Stimulated activated CD4-positive, alpha-beta T cell treated with anti-CD3 and anti-CD28 coated beads, Interleukin-1b, Interleukin-23, amount 100 ng/mL, for 1 hour (primary cell): ENCODE results near the gene TMX4.
"Not testable (repeated sequence)": the region's sequence is repeated elsewhere in the genome, so short reads cannot be mapped to it uniquely, and the experiment has no call there.

Experiments used
- DNase-seq, 2 donors: peaks; one replicate each; pipeline ENCODE4 v3.0.0-alpha.2; 2020; ENCODE audit warnings: low read depth in 2 of 2

TMX4 gene, protein sequence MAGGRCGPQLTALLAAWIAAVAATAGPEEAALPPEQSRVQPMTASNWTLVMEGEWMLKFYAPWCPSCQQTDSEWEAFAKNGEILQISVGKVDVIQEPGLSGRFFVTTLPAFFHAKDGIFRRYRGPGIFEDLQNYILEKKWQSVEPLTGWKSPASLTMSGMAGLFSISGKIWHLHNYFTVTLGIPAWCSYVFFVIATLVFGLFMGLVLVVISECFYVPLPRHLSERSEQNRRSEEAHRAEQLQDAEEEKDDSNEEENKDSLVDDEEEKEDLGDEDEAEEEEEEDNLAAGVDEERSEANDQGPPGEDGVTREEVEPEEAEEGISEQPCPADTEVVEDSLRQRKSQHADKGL

DNA sequence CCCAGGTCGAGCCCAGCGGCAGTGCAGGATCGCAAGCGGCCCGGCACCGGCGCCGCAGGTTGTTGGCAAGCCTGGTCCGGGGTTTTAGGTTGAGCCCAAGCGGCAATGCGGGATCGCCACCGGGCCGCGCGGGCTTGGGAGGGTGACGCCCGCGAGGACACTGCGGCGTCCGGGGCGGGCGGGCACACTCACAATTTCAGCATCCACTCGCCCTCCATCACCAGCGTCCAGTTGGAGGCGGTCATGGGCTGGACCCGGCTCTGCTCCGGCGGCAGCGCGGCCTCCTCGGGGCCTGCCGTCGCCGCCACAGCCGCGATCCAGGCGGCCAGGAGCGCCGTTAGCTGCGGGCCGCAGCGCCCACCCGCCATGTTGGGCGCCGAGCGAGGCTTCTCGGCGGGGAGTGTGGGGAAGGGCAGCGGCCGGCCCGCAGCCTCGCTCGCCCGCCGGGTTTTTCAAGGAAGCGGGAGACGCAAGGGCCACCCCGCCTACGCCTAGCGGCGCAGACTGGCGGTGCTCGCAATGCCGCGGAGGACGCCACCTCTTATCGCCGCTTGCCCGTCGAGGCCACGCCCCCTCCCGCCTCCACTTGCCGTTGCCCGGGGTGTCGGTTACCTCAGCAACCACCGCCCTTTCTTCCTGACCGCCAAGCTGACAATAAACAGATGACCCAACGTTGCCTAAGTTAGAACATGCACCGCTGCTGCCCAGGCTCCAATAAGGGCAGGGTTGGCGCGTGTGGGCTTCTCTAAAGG is at the start of gene TMX4:
Gene TMX4 (minus strand): TSS at position 516 of the 752 bp plus-strand sequence. CDS start 148 bp downstream, at position 368.
- DNase-seq, result peak; percentile 66 to 70

DNA sequence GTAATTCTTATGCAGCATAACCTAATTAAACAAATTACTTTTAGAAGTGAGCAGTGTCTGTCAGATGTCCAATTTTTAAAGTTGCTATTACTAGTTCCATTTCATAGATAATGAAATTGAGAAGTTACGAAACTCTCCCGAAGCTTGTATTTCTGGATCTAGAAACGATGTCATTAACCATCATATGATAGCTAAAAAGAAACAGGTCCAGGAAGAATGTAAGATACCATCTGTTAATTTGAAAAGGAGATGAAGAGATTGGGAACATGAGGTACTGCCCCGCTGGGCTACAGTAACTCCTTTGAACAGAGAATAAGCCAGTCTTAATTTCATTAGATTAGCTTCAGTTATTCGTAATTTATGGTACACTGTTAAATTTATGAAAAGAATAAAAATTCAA is 47.5 kb upstream of the TMX4 start:
- DNase-seq, result no peak

DNA sequence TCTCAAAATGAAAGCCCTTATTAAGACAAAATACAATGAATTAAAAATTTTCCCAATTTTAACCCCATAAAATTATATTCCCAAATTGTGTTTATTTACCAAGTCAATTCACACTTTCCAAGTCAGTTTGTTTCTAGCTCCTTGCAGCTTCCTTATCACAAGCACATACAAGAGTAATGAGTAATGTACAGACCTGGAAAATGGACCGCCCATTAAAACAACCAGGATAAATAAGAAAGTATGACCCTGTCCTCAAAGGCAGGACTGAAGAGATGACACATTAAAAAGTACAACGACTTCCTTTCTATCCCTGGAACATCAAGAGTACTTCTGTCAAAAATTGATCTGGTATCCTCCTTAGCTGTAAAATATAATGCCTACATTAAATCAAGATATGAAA is 47.1 kb upstream of the TMX4 start:
- no peak for DNase-seq

DNA sequence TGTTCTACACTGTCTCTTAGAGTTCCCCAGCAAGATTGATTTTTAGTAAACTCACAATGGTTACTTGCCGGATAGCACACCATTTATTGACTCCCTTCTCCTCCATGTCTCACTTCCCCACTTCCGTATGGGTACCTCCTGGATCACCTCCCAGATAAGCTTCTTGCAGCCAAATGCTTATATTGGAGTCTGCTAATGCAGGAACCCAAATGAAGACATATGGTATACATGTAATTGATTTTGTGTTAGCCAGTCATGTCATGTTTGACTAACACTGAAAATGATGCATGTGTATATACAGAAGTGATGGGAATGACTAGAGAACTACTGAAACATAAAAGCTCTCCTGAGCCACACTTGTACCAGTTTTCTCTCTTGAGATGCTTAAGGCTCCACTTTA is 46.1 kb upstream of the TMX4 start:
- DNase-seq, result no peak

DNA sequence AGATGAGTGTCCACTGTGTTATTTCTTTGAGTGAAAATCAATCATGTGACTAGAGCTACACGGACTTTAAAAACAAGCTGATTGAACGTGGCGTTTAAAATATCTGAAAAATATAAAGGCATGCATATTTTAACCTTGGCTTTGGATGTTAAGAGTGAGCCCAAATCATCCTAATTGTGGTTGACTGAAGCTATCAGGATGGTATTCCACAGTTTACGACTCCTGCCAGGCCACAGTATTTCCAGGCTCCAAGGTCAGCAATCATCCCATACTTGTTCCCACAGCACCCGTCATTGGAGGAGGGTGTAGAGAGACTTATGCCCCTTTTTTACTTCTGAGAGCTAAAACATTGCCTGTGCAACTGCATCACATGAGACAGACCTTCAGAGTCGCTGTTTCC is 43.2 kb upstream of the TMX4 start:
- no peak for DNase-seq

DNA sequence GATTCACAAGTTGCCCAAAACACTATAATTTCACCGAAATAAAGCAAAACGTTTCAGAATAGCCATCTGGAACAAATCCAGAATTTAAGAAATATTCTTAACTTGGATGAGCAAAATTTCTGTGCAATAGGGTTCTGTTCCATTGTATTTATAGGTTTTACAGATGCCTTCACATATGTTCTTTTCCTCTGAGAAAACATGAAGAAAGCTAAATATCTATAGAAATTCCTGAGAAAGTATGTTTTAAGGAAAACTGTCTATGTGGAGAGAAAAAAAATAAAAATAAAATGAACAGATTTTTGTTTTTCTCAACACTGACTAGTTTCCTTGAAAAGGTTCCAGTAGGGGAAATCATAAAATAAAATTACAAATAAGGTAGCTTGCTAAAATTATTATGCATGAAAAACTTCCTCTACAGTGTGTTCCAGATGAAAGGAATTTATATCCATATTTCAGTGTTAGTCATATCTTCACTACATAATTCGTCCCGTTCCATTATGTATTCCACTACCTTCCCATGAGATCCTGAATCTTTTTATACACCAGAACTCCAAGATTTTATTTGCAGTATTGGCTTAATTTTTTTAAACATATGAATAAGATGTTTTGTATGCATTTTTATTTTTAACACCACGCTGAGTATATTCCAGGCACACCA is 42.4 kb upstream of the TMX4 start:
- DNase-seq, result no peak

DNA sequence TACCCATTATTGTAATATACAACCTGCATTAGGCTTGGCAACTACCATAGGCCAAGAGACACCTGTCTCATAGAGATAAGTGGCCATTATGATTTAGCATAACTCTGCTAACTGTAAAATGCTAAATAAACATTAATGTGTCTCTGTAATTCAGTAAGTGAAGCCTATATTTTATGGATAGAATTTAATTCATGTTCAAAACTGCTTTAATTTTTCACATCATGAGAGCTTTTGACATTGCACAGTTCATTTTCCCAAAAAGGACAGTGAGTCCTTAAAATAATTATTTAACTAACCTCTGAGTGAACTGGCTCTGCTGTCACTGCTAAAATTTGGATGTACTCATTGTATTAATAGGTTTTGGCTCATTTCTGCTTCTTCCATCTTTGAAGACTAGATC is 41.4 kb upstream of the TMX4 start:
- no peak for DNase-seq

DNA sequence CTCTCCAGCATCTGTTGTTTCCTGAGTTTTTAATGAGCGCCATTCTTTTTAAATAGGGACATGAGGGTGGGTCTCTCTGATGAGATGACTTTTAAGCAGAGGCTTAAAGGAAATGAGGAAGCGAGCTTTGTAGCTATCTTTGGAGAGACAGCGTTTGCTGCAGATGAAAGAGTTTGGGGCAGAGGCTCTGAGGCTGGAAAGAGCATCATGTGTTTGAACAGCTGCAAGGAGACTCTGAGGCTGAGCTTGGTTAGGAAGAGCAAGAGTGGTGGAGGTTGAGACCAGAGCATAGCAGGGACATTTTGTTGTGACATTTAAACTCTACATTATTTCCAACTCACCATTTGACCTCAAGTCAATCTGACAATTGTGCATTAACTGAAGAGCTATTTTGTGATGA is 38.3 kb upstream of the TMX4 start:
- DNase-seq, result no peak

DNA sequence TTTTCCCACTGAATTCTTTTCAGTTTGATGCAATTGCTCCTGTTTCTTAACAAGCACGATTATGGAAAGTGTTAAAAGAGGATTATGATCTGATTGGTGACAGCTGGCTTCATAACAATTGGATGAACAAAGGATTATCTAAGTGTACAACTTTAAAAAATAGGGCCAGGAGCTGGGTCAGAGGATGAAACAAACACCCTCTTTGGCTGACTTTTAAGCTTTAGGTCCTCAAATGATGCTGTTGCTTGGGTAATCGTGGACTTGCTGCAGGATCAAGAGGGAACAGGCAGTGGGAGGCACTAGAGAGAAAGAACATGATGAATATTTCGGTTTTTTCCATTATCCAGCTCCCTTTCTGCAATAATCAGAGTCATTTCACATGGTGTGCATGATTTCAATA is 35.5 kb upstream of the TMX4 start:
- DNase-seq, result no peak

DNA sequence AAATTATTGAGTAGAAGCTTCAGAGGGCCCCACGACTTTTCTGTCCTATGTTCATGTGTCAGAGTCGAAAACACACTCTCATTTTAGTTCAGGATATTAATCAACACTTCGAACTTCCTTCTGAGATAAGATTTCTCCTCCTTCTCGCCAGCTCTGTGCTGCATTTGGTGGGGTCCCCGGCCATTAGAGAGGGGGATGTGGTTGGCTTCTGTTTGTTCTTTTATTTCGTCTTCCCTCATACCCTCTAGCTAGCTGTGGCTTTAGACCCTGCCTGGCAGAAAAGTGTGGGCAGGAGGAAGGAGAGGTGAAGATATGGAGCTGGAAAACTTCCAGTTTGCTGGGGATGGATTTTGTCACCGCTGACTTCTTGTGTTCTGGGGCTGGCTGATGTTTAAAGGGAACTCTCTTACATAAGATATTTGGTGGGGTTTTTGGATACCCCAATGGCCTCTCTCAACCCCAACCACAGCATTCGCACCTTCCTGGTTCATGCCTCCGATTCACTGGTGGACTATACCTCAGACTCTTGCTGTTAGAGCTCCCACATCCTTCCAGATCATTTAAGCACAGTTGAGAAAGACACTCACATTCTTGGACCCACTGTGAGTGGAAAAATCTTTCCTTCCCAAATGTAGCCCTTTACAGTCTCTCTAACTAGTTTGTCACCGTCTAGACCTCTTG is 30.7 kb upstream of the TMX4 start:
- no peak for DNase-seq

DNA sequence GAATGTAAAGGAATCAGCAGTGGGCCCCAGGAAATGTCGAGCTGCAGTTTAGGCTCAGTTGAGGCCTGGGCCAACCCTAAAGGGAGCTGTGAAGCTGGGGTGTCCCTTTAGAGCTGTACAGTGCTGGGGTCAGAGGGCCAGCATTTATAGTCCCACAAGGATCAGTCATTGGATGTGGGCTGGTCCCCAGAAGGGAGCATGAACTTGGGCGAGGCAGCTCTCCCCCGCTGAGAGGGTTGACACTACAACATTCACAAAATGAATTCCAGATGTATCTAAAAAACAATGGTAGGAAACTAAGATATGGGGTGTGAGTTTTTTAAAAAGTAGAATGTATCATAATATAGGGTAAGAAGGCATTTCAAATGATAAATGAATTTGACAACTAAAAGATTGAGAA is 29.7 kb upstream of the TMX4 start:
- DNase-seq, result no peak

DNA sequence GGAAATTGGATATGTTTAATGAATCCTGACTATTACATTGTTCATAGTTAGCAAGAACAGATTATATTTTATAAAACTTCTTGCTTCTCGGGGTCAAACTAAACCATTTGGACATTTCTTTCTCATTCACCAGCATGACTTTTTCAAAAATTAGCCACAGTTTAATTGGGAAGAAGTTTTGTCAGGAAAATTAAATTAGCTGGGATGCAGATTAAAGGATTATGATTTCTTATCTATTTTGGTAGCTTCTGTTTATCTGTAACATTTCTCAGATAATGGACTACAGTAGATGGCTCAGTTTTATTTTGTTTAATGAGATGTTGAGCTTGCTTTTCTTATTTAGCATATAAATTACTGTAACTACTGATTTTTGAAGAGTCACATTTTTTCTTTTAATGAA is 26.4 kb upstream of the TMX4 start:
- DNase-seq, result no peak

DNA sequence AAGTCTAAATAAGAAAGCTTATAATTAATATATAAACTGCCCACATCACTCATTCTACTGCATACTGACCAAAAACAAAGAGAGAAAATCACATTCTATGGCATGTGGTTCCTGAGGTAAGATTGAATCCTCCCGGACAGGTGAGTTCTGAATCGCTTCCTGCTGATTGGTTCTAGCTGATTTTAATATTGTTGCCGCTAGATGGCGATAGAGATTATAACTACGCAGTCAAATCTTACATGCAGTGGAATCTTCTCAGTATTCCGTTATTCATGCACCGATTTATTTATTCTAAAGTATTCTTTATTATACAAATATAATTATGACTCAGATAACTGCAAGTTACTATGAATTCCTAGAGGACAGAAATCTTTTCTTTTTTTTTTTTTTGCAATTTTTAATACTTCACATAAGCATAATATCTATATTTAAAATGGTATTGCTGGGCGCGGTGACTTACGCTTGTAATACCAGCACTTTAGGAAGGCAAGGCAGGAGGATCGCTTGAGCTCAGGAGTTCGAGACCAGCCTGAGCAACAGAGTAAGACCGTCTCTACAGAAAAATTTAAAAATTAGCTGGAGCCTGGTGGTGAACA is 24.2 kb upstream of the TMX4 start:
- no peak for DNase-seq

DNA sequence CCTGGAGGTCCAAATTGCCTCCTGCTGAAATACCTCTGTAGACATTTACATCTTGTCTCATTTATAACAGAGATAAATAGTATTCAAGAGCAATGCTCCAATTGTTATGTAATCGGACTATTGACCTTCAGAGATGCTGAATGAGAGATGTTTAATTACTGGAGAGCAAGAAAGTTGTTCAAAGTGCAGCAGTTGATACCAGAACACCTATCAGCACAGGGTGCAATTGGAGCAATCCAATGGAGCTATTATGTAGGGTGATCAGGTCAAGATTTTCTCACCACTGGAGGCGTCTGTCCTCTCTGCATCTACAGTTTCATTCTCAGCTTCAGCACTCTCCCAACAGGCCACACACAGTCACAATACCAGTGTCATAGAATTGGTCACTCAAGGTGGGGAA is 19.5 kb upstream of the TMX4 start:
- DNase-seq, result no peak

DNA sequence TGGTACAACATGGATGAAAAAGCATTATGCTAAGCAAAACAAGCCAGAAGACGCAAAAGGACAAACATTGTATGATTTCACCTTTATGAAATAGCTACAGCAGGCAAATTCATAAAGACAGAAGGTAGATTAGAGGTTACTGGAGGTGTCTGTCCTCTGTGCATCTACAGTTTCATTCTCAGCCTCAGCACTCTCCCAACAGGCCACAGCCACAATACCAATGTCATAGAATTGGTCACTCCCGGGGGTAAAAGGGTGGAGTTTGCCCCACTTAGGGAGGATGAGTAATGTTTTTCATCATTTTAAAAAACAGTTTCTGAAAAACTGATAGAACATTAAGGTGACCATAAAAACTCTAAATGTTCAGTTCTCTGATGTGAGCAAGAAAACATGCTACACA is 17.2 kb upstream of the TMX4 start:
- no peak for DNase-seq

DNA sequence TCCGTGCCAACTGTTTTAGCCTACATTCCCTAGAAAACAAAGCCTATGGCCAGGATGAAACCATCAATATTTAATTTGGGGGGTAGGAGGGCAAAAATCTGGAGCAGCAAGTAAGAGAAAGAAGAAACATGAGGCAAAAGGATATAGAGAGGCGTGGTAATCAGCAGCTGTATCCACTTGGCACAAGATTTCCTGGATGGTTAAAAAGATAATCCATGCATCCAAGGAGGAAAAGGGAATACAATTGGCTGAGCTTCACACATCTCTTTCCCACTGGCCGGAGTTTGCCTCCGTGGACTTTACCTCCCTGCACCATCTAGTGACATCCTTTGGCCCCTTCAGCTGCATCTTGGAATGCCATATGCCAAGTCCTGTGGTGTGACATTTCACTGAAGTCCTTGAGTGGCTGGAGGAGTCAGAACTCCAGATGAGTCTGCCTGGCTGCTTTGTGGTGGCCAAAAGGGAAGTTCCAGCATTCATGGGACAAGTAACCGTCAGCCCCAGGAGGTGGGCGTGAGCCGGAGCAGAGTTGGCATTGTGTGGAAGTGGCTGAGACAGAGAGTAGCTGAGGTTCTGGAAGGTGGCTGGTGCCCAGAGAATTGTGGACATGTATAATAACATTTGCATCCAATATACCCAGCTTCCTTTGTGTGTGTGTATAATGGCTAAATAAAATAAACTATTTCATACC is 13.7 kb upstream of the TMX4 start:
- no peak for DNase-seq

DNA sequence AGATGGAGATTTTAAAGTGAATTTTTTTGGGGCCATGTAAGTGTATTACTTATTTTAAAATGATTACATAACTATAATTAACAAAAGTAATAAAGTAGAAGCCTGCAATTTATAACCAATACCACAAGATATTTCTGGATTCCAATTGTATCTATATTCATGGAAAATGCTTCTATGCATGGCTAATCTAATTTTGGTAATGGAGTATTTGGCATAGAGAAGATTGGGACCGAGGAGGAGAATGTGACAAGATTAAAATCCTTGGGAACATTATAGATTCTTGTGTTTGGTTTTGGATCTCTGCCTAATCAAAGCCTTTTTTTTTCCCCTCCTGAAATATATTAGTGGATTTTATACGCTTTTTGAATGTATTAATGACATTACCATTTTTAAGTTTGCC is 12.9 kb upstream of the TMX4 start:
- no peak for DNase-seq

DNA sequence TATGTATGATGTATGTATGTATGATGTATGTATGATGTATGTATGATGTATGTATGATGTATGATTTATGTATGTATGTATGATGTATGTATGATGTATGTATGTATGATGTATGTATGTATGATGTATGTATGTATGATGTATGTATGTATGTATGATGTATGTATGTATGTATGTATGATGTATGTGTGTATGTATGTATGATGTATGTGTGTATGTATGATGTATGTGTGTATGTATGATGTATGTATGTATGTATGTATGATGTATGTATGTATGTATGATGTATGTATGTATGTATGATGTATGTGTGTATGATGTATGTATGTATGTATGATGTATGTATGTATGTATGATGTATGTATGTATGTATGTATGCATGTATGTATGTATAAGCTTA is 12.0 kb upstream of the TMX4 start:
- not testable (repeated sequence) for DNase-seq

DNA sequence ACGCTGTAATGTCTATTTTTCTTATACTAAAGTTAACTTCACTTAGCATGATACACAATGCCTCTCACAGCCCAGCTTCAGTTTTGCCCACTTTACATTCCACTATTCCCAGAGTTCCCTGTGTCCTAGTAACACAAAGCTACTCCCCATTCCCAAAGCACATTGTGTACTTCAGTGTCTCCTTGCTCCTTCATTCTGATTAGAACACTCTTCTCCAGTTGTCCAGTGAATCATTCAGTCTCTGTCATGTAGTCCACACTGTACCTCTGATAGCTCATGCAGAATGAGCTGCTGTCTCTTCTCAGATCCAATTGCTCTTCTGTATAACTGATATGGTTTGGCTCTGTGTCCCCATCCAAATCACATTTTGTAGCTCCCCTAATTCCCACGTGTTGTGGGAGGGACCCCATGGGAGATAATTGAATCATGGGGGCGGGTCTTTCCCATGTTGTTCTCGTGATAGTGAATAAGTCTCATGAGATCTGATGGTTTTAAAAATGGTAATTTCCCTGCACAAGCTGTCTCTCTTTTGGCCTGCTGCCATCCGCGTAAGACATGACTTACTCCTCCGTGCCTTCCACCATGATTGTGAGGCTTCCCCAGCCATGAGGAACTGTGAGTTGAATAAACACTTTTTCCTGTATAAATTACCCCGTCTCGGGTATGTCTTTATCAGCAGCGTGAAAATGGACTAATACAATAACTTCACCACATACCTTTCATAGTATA is 2.1 kb upstream of the TMX4 start:
- no peak for DNase-seq

DNA sequence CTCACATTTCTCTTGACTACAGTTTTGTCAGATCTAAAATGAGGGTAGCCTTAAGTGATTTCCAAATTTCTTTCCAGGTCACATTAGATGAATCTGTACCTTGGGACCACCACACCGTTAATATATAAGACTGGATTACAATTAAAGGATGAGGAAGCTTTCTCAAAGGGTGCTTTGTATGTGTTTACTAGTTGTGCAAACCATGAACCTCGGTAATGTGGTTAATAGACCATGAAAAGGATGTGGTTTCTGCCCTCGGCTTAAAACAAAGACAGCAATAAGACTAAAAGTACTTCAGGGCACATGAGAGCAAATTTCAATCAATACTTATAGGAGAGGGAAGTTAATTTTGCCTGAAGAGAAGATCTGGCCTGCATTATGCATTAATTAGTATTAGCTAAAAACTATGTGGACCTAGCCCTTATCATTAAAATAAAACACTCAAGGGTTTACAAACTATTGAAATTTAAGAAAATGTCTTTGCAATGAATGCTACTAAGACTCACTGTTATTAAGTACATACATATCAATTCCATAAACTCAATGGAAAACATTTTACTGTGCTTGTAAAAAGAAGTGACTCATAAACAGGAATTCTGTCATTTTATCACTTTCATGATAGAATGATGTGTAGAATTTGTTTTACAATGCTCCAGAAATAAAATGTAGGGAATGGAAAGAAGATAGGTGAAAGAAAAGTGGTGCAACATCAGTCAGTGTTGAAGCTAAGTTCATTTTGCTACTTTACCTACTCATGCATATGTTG is 936 bp upstream of the TMX4 start:
- DNase-seq, result no peak
